ENCODE data around the gene ZNF217.
"Not testable (repeated sequence)": the region's sequence is repeated elsewhere in the genome, so short reads cannot be mapped to it uniquely, and the experiment has no call there.

The ZNF217 gene

GRCh38 chr20:53639128-53639527 lies 45.5 kb upstream of the ZNF217 start:
- H3K27ac ChIP-seq (replicated peaks): no peak overlapping the region
- H3K27me3 ChIP-seq (ENCODE audit: insufficient read depth, poor library complexity, severe bottlenecking): no peaks in the 10 kb centered on the region
- DNase-seq (ENCODE audit: low read depth in 1 of 2, low spot score in 1 of 2): no peak
- H3K4me3 ChIP-seq (replicated peaks; ENCODE audit: insufficient read depth, low read length): no peak overlapping the region
- TF ChIP-seq POLR2AphosphoS5 (IDR thresholded peaks at IDR 0.05; ENCODE audit: low read depth) (no peak), SPI1 (IDR thresholded peaks at IDR 0.05; ENCODE audit: borderline replicate concordance, low read depth) (no peak), GABPA (IDR thresholded peaks at IDR 0.05; ENCODE audit: low read depth) (no peak), REST (IDR thresholded peaks at IDR 0.05; ENCODE audit: insufficient replicate concordance, low read depth) (no peak), CTCF (IDR thresholded peaks at IDR 0.05; ENCODE audit: insufficient read depth, low read length) (no peak)

GRCh38 chr20:53637310-53637709 lies 43.7 kb upstream of the ZNF217 start:
- DNase-seq (ENCODE audit: low read depth in 1 of 2, low spot score in 1 of 2); H3K4me3 ChIP-seq (replicated peaks; ENCODE audit: insufficient read depth, low read length); H3K27me3 ChIP-seq (ENCODE audit: insufficient read depth, poor library complexity, severe bottlenecking); H3K27ac ChIP-seq (replicated peaks): not testable (repeated sequence)

GRCh38 chr20:53636540-53637097 lies 43.0 kb upstream of the ZNF217 start:
- TF ChIP-seq SPI1 (IDR thresholded peaks at IDR 0.05; ENCODE audit: borderline replicate concordance, low read depth): peak; percentile 49; the same call in 1 of the 2 replicates
- no peak for TF ChIP-seq CTCF (IDR thresholded peaks at IDR 0.05; ENCODE audit: insufficient read depth, low read length)
- peak overlapping the region; percentile 22 for H3K27ac ChIP-seq (replicated peaks)

GRCh38 chr20:53635221-53635620 lies 41.6 kb upstream of the ZNF217 start:
- TF ChIP-seq CTCF (IDR thresholded peaks at IDR 0.05; ENCODE audit: insufficient read depth, low read length) (no peak), SPI1 (IDR thresholded peaks at IDR 0.05; ENCODE audit: borderline replicate concordance, low read depth) (peak; percentile 39; the same call in 1 of the 2 replicates)
- peak overlapping the region; percentile 23; the same call in 1 of the 2 replicates for H3K27ac ChIP-seq (replicated peaks)
- H3K27me3 ChIP-seq (ENCODE audit: insufficient read depth, poor library complexity, severe bottlenecking): no peaks in the 10 kb centered on the region
- peak in 1 of 2 experiments; percentile 54 for DNase-seq (ENCODE audit: low read depth in 1 of 2, low spot score in 1 of 2)
- no peak overlapping the region for H3K4me3 ChIP-seq (replicated peaks; ENCODE audit: insufficient read depth, low read length)

More at GRCh38 chr20:53636540-53637097, 43.0 kb upstream of the ZNF217 start:
- DNase-seq (ENCODE audit: low read depth in 1 of 2, low spot score in 1 of 2): no peak
- Histone ChIP-seq H3K27me3 (ENCODE audit: insufficient read depth, poor library complexity, severe bottlenecking) (no peaks in the 10 kb centered on the region), H3K4me3 (replicated peaks; ENCODE audit: insufficient read depth, low read length) (no peak overlapping the region)

GRCh38 chr20:53631909-53632662 lies 38.4 kb upstream of the ZNF217 start:
- TF ChIP-seq POLR2AphosphoS5 (IDR thresholded peaks at IDR 0.05; ENCODE audit: low read depth) (no peak), CTCF (IDR thresholded peaks at IDR 0.05; ENCODE audit: insufficient read depth, low read length) (no peak), REST (IDR thresholded peaks at IDR 0.05; ENCODE audit: insufficient replicate concordance, low read depth) (no peak), GABPA (IDR thresholded peaks at IDR 0.05; ENCODE audit: low read depth) (no peak), SPI1 (IDR thresholded peaks at IDR 0.05; ENCODE audit: borderline replicate concordance, low read depth) (no peak)
- DNase-seq (ENCODE audit: low read depth in 1 of 2, low spot score in 1 of 2): no peak
- Histone ChIP-seq H3K4me3 (replicated peaks; ENCODE audit: insufficient read depth, low read length) (no peak overlapping the region), H3K27me3 (ENCODE audit: insufficient read depth, poor library complexity, severe bottlenecking) (no peaks in the 10 kb centered on the region), H3K27ac (replicated peaks) (no peak overlapping the region)
